Measurements from ENCODE around the gene AKR1C2.
"Not testable (repeated sequence)": the region's sequence is repeated elsewhere in the genome, so short reads cannot be mapped to it uniquely, and the experiment has no call there.

AKR1C2 gene

DNA sequence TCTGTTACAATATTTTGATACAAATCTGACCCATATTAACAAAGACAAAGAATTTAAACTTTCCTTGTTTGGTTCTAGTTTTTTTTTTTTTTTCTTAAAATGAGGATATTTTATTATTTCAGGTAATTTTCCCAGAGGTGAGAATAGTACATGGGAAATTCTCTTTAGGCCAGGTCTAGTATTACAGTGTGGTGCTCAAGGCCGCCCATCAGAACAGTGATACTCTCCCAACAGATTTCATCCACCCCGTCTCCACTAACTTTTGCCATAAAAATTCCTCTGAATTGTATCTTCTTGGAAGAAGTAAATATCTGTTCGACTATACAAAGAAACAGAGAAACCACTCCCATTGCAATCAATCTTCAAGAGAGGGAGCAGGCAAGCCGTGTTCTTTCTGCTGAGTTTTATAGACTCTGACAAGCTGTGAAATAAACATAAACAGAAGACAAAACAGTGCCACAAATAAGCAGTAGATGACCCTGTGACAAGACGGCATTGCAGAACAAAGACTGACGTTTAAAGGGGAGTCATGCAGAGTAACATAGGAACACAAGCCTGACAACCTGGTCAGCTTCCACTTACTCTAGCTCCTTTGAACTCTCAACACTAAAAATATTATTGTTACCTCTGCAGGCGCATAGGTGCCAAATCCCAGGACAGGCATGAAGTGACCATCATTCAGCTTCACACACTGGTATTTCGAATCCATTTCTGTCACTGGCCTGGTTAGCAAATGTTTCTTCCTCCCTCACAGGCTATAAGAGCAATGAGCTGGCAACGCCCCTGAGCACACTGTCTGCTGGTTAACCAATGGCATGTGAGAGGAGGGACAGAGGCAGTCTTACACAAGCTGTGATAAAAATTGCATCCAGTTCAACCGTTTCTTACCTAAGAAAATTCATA lies at the start of gene AKR1C2:
Gene AKR1C2, minus strand, starts transcription at position 731 of the 903 bp plus-strand sequence. Its CDS starts 22 bp downstream, at position 709.
- DNase-seq = not testable (repeated sequence)

- not testable (repeated sequence) for DNase-seq
Measured at GRCh38 chr10:5052951-5053500, 49.4 kb upstream of the AKR1C2 start.

DNA sequence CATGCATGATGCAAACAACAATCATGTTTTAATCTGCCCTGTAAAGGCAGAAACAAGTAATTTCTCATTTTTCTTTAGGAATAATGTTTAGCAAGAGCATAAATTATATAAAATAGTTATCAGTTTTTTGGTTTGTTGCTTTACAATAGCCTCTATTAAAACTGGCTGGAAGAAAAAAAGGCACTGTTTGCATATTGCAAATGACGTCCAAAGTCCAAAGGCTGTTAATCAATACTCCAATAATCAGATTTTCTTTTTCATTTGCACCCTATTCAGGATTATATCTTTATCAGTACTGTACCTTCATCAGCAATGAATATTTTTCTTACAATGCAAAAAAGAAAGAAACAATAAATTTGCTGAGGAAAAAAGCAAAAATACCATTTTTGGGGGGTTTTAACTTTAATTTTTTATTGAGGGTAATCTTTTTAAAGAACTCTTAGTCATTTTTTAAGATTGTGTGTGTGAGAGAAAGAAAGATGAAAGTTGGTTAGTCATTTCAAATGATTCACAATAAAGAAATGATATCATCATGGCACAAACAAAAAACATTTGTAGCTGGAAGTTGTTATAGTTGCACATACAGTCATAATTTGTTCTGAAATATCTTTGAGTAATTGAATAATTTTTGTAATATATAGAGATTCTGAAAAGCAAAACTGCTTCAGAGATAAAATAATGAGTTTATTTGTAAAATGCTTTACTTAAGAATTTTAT lies 44.4 kb upstream of the AKR1C2 start:
- no peak for DNase-seq

- not testable (repeated sequence) for DNase-seq
Measured at GRCh38 chr10:5047055-5047454, 43.4 kb upstream of the AKR1C2 start.

DNA sequence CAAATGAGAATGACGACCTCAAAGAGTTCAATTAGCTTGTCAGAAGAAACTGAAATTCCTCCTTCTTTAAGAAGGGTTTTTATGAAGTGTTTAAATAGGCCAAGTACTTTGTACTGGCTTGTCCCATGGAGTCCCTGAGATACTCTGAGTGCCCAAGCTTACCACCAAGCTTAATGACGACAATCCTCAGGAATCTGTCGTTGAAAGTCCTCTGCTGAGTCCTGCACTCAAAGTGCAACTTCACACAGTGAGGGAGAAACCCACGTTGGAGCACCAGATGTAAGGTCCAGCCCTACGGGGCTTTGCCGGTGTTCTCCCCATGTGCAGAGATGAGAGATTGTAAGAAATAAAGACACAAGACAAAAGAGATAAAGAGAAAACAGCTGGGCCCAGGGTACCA lies 42.8 kb upstream of the AKR1C2 start:
- no peak for DNase-seq

GRCh38 chr10:5045095-5045494 lies 41.4 kb upstream of the AKR1C2 start:
- no peak for DNase-seq

DNA sequence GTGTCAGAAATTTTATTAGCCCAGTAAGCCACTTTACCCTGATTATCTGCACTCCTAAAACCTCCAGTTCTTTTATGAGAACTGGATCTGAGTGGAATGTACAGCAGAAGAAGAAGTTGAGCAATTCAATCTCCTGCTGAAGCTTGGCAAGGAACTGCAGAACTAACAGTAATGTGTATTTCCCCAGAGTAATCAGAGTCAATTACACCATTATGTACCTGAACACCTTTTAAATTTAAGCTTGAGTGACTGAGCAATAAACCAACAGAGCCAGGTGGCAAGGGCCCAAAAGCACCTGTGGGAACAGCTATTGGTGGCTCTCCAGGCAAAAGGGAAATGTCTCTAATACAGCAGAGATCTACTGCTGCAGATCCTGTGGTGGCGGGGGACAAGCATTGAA lies 40.1 kb upstream of the AKR1C2 start:
- DNase-seq = no peak

- no peak for DNase-seq
Measured at GRCh38 chr10:5042922-5043321, 39.3 kb upstream of the AKR1C2 start.

DNA sequence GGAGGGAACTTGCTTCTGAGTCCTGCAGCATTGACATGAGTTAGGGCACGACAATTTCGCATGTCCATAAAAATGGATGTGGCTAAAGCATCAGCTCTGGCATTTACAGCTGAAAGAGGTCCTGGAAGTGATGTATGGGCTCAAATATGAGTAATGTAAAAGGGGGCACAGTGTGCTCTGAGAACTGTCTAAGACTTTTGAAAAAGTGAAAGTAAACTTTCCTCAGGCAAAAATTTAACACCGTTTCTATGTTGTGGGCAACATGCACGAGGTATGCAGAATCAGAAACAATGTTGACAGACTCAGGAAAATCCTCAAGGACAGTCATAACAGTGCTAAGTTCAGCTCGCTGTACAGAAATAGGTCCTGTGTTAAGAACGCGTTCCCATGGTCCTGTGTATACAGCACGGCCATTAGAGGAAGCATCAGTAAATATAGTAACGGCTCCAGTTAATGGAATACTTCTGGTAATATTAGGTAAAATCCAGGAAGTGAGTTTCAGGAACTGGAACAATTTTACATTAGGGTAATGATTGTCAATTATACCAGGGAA lies 37.9 kb upstream of the AKR1C2 start:
- no peak for DNase-seq

DNA sequence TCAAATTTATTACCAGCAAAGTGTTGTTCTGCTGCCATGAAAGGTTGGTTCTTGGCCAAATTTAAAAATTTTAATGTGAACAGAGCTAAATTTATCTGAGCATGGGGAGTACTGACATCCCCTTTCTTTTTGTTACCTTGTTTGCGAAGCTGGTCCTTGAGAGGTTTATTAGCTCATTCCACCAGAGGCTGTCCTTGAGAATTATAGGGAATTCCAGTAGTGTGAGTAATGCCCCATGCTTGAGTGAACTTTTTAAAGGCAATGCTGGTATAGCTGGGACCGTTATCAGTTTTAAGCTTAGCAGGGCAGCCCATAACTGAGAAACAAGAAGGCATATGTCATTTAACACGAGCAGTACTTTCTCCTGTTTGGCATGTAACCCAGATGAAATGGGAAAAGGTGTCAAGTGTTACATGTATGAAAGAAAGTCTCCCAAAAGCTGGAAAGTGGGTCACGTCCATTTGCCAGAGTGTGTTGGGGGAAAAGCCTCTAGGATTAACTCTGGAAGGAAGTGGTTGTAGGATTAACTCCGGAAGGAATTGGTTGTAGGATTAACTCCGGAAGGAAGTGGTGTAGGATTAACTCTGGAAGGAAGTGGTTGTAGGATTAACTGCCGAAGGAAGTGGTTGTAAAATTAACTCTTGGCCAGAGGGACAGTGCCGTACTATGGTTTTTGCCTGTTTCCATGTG lies 37.3 kb upstream of the AKR1C2 start:
- no peak for DNase-seq

DNA sequence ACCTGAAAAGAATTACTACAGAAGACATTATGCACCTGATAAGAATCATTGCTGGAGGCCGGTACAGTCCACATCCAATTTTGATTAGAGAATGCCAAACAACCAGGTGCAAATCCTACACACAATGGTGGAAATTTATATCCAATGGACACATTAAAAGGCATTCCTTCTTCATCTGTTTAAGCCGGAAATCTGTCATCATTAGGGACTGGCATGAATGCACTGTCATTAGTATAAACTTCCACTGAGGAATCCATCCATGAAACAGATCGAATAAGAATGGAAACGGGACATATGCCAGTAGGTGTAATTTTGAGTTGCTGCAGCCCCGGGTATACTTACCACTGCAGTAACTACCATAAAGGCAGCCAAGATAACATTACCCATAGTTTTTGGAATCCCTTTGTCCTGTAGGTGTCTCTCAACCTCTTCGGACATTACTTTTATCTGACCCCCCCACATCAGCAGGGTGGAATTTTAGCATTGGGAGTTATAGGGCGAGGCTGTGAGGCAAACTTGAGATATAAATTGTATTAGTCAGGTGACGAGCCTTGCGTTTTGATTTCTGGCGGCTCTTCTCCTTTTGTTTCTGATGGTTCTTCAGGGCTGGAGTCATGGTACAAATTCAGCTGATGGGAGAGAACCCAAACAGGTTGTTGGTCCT lies 36.5 kb upstream of the AKR1C2 start:
- no peak for DNase-seq

GRCh38 chr10:5038733-5039132 lies 35.1 kb upstream of the AKR1C2 start:
- no peak for DNase-seq

GRCh38 chr10:5038101-5038500 lies 34.4 kb upstream of the AKR1C2 start:
- no peak for DNase-seq

GRCh38 chr10:5036511-5036910 lies 32.9 kb upstream of the AKR1C2 start:
- DNase-seq = no peak

DNA sequence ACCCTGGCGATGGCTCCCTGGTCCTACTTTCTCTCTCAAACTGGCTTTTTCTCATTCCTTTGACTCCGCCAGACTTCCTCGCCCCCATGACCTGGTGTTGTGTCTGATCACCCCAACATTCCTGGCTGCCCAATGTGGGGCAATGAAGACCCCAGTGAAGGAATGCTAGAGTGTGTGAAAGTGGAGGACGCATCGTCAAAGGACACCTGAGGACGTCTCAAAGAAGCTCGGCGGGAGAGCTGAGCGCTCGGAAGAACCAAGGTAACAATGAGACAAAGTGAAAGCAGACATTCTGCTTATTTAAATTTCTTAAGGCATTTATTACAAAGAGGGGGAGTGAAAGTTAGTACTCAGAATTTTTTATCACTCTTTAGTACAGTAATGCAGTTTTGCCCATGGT lies 31.7 kb upstream of the AKR1C2 start:
- no peak for DNase-seq

DNA sequence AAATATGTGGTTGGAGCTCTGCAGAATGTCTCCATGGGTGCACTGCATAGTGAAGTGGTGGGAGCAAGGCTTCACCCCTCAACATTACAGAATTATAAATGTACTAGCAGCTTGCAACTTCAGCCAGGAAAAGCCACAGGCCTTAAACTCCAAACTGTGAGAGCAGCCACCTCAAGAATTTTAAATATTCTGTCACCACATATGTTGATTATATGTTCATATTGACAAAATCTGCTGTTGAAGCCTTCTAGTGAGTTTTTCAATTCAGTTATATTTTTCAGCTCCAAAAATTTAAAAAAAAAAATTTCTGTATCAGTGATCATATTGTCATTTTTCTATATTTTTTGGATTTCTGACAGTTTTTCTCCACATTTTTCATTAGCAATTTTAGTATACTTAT lies 30.9 kb upstream of the AKR1C2 start:
- DNase-seq = no peak

- no peak for DNase-seq
Measured at GRCh38 chr10:5033061-5033778, 29.6 kb upstream of the AKR1C2 start.

- not testable (repeated sequence) for DNase-seq
Measured at GRCh38 chr10:5032444-5032843, 28.8 kb upstream of the AKR1C2 start.

GRCh38 chr10:5031588-5031987 lies 27.9 kb upstream of the AKR1C2 start:
- DNase-seq = not testable (repeated sequence)

DNA sequence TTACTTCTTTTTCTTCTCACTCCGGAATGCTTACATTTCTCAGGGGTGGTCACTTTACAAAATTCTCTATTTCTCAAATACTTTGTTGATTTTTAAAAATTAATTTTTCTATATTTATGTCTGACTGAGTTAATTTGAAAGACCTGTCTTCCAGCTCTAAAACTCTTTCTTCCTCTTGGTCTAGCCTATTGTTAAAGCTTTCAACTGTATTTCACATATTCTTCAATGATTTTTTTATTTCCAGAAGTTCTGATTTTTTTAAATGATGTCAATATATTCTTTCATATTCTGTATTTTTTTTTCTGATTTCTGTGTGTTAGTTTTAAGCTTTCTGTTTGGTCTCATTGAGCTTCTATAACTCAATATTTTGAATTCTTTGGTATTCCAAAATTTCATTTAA lies 27.3 kb upstream of the AKR1C2 start:
- DNase-seq = no peak

DNA sequence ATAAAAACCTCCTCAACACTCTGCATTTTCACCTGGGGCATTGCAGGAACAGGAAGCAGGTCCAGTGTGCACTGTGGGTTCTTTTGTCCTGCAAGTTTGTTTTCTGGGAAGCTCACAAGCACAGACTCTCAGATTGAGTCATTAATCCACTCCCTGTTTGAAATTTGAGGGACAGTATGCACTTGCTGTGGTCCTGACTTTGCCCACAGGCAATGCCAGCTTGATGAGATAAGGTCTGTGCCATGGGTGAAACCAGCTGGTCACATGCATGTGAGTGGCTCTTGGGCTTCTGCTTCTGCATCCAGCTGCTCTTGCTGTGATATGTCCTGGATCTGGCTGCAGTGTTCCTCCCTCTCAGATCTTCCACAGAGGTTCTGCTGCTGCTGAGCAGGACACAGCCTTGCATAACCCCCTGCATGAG lies 21.8 kb upstream of the AKR1C2 start:
- not testable (repeated sequence) for DNase-seq
